ENCODE measurements around the gene ZNF423.

The ZNF423 gene

DNA sequence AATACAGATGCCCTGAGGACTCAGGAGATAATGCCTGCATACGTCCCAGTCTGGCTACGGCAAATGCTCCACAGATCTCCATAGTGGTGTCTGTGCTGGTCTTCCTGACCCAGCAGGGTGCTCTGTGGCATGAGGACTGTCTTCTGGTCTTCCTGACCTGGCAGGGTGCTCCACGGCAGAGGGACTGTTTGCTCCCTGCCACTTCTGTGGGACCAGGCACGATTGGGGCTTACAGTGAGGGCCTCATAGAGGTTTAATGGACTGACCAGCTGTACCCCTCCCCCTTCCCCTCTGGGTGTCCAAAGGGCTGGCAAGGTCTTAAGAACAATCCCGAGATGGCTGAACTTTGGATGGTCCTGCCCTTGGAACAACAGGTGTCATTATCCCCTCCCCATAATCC, 359.3 kb downstream of the ZNF423 start:
- H3K36me3 ChIP-seq (ENCODE audit: insufficient read depth, low read length) = no peaks in the 10 kb centered on the region
- ATAC-seq (ENCODE audit: insufficient read depth, low read depth) (no peak), DNase-seq (no peak)
- no peaks in the 10 kb centered on the region for H3K27me3 ChIP-seq (ENCODE audit: insufficient read depth, low read length, poor library complexity)
- H3K9me3 ChIP-seq (ENCODE audit: insufficient read depth, low read length, severe bottlenecking) = no peaks in the 10 kb centered on the region
- TF ChIP-seq, protein P1, sequence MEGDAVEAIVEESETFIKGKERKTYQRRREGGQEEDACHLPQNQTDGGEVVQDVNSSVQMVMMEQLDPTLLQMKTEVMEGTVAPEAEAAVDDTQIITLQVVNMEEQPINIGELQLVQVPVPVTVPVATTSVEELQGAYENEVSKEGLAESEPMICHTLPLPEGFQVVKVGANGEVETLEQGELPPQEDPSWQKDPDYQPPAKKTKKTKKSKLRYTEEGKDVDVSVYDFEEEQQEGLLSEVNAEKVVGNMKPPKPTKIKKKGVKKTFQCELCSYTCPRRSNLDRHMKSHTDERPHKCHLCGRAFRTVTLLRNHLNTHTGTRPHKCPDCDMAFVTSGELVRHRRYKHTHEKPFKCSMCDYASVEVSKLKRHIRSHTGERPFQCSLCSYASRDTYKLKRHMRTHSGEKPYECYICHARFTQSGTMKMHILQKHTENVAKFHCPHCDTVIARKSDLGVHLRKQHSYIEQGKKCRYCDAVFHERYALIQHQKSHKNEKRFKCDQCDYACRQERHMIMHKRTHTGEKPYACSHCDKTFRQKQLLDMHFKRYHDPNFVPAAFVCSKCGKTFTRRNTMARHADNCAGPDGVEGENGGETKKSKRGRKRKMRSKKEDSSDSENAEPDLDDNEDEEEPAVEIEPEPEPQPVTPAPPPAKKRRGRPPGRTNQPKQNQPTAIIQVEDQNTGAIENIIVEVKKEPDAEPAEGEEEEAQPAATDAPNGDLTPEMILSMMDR (IDR thresholded peaks at IDR 0.05; ENCODE audit: borderline replicate concordance, extremely low read depth, low read length, poor library complexity, severe bottlenecking) = no peak
- no peak for TF ChIP-seq EZH2 (IDR thresholded peaks at IDR 0.05; ENCODE audit: borderline replicate concordance, low read depth, low read length, severe bottlenecking)
- H3K4me3 ChIP-seq (ENCODE audit: low read depth in 1 of 2, low read length in 2 of 2) = no peak overlapping the region
- H3K4me2 ChIP-seq (ENCODE audit: insufficient read depth, low read length) = no peak overlapping the region
- H3K79me2 ChIP-seq (ENCODE audit: insufficient read depth, low read length) = no peaks in the 10 kb centered on the region
- no peak overlapping the region for H3K27ac ChIP-seq (ENCODE audit: low read length)
- no peak overlapping the region for H2AFZ ChIP-seq (ENCODE audit: low read depth, low read length)
- no peaks in the 10 kb centered on the region for H4K20me1 ChIP-seq (ENCODE audit: insufficient read depth, low read length)
- no peak overlapping the region for H3K9ac ChIP-seq (ENCODE audit: low read depth, low read length)
- peaks cover 21% of the 10 kb centered on the region for H3K4me1 ChIP-seq (ENCODE audit: insufficient read depth, low read length)

DNA sequence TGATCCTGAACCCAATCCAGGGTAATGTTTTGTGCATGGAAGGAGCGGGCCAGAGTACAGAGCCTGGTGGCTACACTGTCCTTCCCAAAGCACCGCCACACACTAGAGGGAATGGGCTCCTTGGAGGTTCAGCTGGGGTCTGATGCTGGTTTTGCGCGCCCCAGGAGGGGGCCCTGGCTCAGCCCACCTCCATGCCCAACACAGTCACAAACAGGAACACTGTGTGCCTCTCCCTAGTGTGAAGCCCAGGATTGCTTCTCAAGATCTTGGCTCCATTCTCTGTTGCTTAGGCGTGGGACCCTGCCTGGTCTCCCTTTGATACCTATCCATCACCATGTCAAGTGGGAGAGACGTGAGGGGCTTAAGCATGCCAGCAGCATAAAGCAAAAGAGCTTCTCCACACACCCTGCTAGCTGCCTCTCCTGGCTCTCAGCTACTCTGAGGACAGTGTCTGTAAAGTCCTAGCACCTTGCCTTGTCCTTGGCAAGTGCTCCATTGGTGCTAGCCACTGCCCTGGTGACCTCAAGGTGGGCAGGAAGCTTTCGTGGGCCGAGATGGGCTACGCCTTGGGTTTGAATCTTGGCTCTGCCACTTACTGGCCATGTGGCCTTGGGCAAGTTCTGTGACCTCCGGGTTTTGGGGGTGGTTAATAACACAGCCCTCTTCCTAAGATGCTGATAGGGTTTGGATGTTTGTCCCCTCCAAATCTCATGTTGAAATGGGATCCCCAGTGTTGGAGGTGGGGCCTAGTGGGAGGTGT, 360.1 kb downstream of the ZNF423 start:
- H3K4me1 ChIP-seq (ENCODE audit: insufficient read depth, low read length) = peaks cover 21% of the 10 kb centered on the region
- H3K27me3 ChIP-seq (ENCODE audit: insufficient read depth, low read length, poor library complexity) = no peaks in the 10 kb centered on the region
- H4K20me1 ChIP-seq (ENCODE audit: insufficient read depth, low read length) = no peaks in the 10 kb centered on the region
- H3K4me2 ChIP-seq (ENCODE audit: insufficient read depth, low read length) = no peak overlapping the region
- H3K79me2 ChIP-seq (ENCODE audit: insufficient read depth, low read length) = no peaks in the 10 kb centered on the region
- H3K27ac ChIP-seq (ENCODE audit: low read length) = peak overlapping the region; percentile 63
- H3K4me3 ChIP-seq (ENCODE audit: low read depth in 1 of 2, low read length in 2 of 2) = no peak overlapping the region
- H2AFZ ChIP-seq (ENCODE audit: low read depth, low read length) = no peak overlapping the region
- H3K36me3 ChIP-seq (ENCODE audit: insufficient read depth, low read length) = no peaks in the 10 kb centered on the region
- DNase-seq (no peak), ATAC-seq (ENCODE audit: insufficient read depth, low read depth) (no peak)
- TF ChIP-seq EZH2 (IDR thresholded peaks at IDR 0.05; ENCODE audit: borderline replicate concordance, low read depth, low read length, severe bottlenecking) = no peak
- TF ChIP-seq, protein P1 (IDR thresholded peaks at IDR 0.05; ENCODE audit: borderline replicate concordance, extremely low read depth, low read length, poor library complexity, severe bottlenecking) = no peak
- H3K9ac ChIP-seq (ENCODE audit: low read depth, low read length) = no peak overlapping the region
- no peaks in the 10 kb centered on the region for H3K9me3 ChIP-seq (ENCODE audit: insufficient read depth, low read length, severe bottlenecking)

DNA sequence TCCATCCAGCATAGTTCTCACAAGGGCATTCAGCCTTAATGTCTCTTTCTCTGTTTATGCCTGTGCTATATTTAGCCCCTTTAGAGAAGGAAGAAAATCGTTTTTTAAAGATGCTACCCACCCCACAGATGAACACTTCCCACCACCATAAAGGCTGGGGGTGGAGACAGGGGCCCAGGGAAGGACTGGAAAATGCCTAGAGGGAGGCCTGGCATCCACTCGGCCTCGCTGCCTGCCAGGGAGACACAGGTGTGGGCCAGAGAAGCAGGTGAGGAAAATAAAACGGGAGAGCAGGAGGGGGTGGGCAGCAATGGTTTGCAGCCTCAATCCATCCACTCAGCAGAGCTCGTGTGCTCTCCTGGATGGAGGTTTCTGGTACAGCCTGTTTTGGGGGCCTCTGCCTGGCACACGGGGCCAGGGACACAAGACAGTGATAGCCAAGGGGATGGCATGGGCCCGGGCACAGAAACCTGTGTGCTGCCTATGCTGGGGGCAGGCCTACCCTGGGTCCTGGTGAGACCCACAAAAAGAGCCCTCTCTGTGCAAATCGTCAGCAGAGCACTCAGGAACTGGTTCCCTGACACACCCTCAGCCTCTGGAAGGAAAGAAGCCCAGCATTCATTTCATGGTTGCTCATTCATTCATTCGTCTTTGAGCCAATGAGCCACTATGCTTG, 360.9 kb downstream of the ZNF423 start:
- H3K4me2 ChIP-seq (ENCODE audit: insufficient read depth, low read length) = no peak overlapping the region
- TF ChIP-seq, protein P1 (IDR thresholded peaks at IDR 0.05; ENCODE audit: borderline replicate concordance, extremely low read depth, low read length, poor library complexity, severe bottlenecking) = no peak
- TF ChIP-seq EZH2 (IDR thresholded peaks at IDR 0.05; ENCODE audit: borderline replicate concordance, low read depth, low read length, severe bottlenecking) = no peak
- DNase-seq (no peak), ATAC-seq (ENCODE audit: insufficient read depth, low read depth) (peak; percentile 13; the same call in 1 of the 3 replicates)
- no peaks in the 10 kb centered on the region for H4K20me1 ChIP-seq (ENCODE audit: insufficient read depth, low read length)
- H3K4me3 ChIP-seq (ENCODE audit: low read depth in 1 of 2, low read length in 2 of 2) = no peak overlapping the region
- H3K9me3 ChIP-seq (ENCODE audit: insufficient read depth, low read length, severe bottlenecking) = no peaks in the 10 kb centered on the region
- 0 out of 2 replicates have a peak overlapping the region, but pooled peaks have one; percentile 2 for H3K9ac ChIP-seq (ENCODE audit: low read depth, low read length)
- H2AFZ ChIP-seq (ENCODE audit: low read depth, low read length) = no peak overlapping the region
- H3K36me3 ChIP-seq (ENCODE audit: insufficient read depth, low read length) = no peaks in the 10 kb centered on the region
- peak overlapping the region; percentile 63 for H3K27ac ChIP-seq (ENCODE audit: low read length)
- peaks cover 21% of the 10 kb centered on the region for H3K4me1 ChIP-seq (ENCODE audit: insufficient read depth, low read length)
- H3K79me2 ChIP-seq (ENCODE audit: insufficient read depth, low read length) = no peaks in the 10 kb centered on the region
- no peaks in the 10 kb centered on the region for H3K27me3 ChIP-seq (ENCODE audit: insufficient read depth, low read length, poor library complexity)
